ENCODE results near the gene TMEM158.

The TMEM158 gene

DNA sequence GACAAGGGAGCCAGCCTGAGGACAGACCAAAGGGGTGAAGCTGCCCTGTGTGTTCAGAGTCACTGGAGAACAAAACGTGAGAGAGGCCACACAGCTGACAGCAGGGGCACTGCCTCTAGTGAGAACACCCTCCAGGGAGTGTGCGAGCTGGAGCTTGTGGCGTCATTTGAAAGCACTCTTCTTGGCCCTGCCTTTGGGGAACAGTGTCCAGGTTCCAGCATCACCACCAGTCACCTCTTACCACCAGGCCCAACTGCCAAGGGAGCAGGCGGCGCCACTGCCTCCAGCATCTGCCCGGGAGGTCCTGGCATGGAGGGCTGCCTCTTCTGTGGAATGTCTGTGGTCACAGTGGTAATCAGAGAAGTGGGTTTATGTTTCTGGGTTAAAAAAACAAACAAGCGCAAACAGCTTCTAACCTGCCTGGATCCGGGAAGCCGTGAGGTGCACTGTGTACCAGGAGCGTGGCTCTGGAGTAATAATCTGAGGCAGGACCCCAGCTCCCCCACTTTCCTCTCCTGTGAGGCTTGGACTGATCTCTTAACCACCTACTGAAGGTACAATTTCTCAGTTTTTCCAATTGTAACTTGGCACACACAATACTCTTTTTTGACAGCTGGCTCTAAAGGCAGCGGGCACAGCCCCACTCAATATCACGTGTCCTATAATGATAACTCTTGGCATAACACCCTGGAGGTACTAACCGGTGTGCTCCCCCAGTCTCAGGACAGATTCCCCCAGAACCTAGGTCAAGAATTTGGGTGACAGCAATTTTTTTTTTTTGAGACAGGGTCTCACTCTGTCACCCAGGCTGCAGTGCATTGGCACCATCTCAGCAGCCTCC lies 47.7 kb downstream of the TMEM158 start:
- no peaks in the 10 kb centered on the region for H3K36me3 ChIP-seq (ENCODE audit: control insufficient read depth, insufficient read depth, low read length)
- no peaks in the 10 kb centered on the region for H3K27me3 ChIP-seq (ENCODE audit: control insufficient read depth, insufficient read depth, low read length)
- no peak overlapping the region for H3K27ac ChIP-seq (ENCODE audit: low read depth, low read length)
- H3K9ac ChIP-seq (ENCODE audit: low read length): no peak overlapping the region
- H3K4me1 ChIP-seq (ENCODE audit: control insufficient read depth, insufficient read depth, low read length): peaks cover 6% of the 10 kb centered on the region
- H3K4me3 ChIP-seq (ENCODE audit: low read length): no peak overlapping the region

GRCh38 chr3:45176912-45177311 lies 49.2 kb downstream of the TMEM158 start:
- H3K9ac ChIP-seq (ENCODE audit: low read length): no peak overlapping the region
- H3K27ac ChIP-seq (ENCODE audit: low read depth, low read length): no peak overlapping the region
- no peak overlapping the region for H3K4me3 ChIP-seq (ENCODE audit: low read length)
- H3K27me3 ChIP-seq (ENCODE audit: control insufficient read depth, insufficient read depth, low read length): no peaks in the 10 kb centered on the region
- no peaks in the 10 kb centered on the region for H3K36me3 ChIP-seq (ENCODE audit: control insufficient read depth, insufficient read depth, low read length)
- peaks cover 4% of the 10 kb centered on the region for H3K4me1 ChIP-seq (ENCODE audit: control insufficient read depth, insufficient read depth, low read length)
